ENCODE data around the gene SYNE3.

DNA sequence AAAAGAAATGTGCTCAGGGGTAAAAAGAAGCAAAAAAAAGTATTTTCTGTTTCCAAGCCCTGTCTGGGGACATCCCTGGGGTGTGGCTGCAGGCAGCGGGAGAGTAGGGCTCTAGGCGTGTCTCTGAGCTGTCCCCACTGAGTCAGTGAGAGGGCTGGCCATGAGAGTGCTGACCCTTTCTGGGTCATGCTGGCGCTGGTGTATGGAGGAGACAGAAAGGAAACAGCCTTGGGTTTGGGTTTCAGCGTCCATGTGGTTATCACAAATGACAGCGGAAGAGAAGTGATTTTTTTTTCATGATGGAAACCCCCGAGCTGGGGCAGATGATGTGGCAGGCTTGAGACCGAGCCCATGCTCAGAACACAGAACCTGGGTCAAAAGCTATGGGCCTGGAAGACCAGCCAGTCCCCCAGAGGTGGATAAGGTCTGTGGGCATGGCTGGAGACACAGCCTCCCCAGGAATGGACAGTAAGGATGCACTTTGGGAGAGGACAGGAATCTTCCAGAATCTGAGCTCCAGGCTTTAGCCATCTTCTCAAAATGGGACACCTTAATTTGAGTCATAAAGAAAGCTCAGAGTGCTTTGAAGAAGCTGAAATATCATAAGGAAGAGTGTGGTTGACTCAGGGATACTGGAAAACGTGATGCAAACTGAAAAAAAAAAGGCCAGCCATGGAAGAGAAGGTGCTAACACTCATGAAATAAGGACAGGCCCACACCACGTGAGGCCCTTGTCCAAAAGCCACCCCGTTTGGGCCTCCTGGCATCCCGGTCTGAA is 36.2 kb downstream of the SYNE3 start:
- TF ChIP-seq, protein P1, sequence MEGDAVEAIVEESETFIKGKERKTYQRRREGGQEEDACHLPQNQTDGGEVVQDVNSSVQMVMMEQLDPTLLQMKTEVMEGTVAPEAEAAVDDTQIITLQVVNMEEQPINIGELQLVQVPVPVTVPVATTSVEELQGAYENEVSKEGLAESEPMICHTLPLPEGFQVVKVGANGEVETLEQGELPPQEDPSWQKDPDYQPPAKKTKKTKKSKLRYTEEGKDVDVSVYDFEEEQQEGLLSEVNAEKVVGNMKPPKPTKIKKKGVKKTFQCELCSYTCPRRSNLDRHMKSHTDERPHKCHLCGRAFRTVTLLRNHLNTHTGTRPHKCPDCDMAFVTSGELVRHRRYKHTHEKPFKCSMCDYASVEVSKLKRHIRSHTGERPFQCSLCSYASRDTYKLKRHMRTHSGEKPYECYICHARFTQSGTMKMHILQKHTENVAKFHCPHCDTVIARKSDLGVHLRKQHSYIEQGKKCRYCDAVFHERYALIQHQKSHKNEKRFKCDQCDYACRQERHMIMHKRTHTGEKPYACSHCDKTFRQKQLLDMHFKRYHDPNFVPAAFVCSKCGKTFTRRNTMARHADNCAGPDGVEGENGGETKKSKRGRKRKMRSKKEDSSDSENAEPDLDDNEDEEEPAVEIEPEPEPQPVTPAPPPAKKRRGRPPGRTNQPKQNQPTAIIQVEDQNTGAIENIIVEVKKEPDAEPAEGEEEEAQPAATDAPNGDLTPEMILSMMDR (IDR thresholded peaks at IDR 0.05), result no peak
- no peak for TF ChIP-seq POLR2A (IDR thresholded peaks at IDR 0.05)
- peak in 1 of 3 donors; percentile 30 for TF ChIP-seq POLR2AphosphoS5 (IDR thresholded peaks at IDR 0.05)

All from breast epithelium (tissue), 3 donors.